Measurements from ENCODE around the gene DDX47.
"Not testable (repeated sequence)": the region's sequence is repeated elsewhere in the genome, so short reads cannot be mapped to it uniquely, and the experiment has no call there.

Gene DDX47

DNA sequence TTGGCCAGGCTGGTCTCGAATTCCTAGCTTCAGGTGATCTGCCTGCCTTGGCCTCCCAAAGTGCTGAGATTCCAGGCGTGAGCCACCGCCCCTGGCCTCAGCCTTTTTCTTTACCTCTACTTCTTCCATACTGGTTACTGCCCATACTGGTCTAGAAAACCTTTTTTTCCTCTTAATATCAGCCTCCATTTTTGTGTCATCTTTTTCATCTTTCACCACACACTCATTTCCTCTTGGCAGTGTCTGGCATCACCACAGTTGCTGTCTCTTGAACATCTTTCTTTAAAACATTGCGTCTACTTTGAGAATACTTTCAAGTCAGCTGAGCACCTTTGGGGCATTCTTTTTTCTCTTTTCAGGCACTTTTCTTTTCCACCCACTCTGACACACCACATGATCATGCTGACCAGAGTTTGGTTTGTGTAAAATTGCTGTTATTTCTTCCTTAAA lies 32.7 kb downstream of the DDX47 start:
- no peak for DNase-seq (ENCODE audit: low spot score)
- in situ Hi-C loops (cut with MboI; ENCODE audit: low sequenced_read_pairs, unreplicated experiment): no loop called here
- TF ChIP-seq, protein P1, sequence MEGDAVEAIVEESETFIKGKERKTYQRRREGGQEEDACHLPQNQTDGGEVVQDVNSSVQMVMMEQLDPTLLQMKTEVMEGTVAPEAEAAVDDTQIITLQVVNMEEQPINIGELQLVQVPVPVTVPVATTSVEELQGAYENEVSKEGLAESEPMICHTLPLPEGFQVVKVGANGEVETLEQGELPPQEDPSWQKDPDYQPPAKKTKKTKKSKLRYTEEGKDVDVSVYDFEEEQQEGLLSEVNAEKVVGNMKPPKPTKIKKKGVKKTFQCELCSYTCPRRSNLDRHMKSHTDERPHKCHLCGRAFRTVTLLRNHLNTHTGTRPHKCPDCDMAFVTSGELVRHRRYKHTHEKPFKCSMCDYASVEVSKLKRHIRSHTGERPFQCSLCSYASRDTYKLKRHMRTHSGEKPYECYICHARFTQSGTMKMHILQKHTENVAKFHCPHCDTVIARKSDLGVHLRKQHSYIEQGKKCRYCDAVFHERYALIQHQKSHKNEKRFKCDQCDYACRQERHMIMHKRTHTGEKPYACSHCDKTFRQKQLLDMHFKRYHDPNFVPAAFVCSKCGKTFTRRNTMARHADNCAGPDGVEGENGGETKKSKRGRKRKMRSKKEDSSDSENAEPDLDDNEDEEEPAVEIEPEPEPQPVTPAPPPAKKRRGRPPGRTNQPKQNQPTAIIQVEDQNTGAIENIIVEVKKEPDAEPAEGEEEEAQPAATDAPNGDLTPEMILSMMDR (IDR thresholded peaks at IDR 0.05; ENCODE audit: borderline replicate concordance, control extremely low read depth, extremely low read depth, insufficient read depth, missing control alignments): no peak

DNA sequence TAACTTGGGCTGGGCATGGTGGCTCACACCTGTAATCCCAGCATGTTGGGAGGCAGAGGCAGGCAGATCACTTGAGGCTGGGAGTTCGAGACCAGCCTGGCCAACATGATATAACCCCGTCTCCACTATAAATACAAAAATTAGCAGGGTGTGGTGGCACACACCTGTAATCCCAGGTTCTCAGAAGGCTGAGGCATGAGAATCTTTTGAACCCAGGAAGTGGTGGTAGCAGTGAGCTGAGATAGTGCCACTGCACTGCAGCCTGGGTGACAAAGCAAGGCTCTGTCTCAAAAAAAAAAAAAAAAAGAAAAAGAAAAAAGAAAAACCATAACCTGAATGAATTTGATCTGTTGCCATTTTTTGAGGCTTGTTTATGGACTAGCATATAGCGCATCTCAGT lies 33.6 kb downstream of the DDX47 start:
- in situ Hi-C loops (cut with MboI; ENCODE audit: low sequenced_read_pairs, unreplicated experiment); DNase-seq (ENCODE audit: low spot score): not testable (repeated sequence)

DNA sequence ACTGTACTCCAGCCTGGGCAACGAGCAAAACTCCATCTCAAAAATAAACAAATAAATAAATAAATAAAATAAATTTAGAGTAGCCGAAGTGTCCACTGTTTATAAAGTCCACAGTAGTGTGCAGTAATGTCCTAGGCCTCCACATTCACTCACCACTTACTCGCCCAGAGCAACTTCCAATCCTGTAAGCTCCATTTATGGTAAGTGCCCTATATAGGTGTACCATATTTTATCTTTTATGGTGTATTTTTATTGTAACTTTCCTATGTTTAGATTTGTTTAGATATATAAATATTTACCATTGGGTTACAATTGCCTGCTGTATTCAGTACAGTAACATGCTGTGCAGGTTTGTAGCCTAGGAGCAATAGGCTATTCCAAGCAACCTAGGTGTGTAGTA lies 40.3 kb downstream of the DDX47 start:
- in situ Hi-C loops (cut with MboI; ENCODE audit: low sequenced_read_pairs, unreplicated experiment): no loop called here
- TF ChIP-seq, protein P1 (IDR thresholded peaks at IDR 0.05; ENCODE audit: borderline replicate concordance, control extremely low read depth, extremely low read depth, insufficient read depth, missing control alignments): no peak
- DNase-seq (ENCODE audit: low spot score): no peak

DNA sequence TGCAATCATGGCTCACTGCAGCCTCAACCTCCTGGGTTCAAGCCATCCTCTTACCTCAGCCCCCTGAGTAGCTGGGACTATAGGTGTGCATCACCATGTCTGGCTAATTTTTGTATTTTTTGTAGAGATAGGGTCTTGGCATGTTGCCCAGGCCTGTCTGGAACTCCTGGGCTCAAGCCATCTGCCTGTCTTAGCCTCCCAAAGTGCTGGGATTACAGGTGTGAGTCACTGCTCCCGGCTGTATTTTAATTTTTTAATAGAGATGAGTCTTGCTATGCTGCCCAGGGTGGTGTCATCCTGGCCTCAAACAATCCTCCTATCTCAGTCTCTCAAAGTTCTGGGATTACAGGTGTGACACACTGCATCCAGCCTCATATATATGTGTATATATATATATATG lies 46.5 kb downstream of the DDX47 start:
- DNase-seq (ENCODE audit: low spot score): no peak
- in situ Hi-C loops (cut with MboI; ENCODE audit: low sequenced_read_pairs, unreplicated experiment): no loop called here
- TF ChIP-seq, protein P1 (IDR thresholded peaks at IDR 0.05; ENCODE audit: borderline replicate concordance, control extremely low read depth, extremely low read depth, insufficient read depth, missing control alignments): no peak

DNA sequence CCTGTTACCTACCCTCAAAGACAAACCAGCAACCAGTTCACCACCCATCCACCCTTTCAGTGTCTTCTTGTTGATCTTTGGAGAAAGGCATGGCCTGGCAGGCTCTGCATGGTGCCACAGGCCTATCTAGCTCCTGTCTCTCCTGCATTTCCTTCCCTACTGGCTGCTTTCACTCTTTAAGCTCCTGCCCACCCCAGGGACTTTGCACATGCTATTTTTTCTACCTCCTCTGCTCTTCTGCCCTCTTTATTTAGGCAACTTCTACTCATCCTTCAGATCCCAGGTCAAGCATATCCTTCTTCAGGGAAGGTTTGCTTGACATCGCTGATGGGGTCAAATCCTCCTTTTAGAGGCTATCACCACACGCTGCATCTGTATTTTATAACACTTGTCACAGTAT lies 51.1 kb downstream of the DDX47 start:
- TF ChIP-seq, protein P1 (IDR thresholded peaks at IDR 0.05; ENCODE audit: borderline replicate concordance, control extremely low read depth, extremely low read depth, insufficient read depth, missing control alignments): no peak
- in situ Hi-C loops (cut with MboI; ENCODE audit: low sequenced_read_pairs, unreplicated experiment): no loop called here

DNA sequence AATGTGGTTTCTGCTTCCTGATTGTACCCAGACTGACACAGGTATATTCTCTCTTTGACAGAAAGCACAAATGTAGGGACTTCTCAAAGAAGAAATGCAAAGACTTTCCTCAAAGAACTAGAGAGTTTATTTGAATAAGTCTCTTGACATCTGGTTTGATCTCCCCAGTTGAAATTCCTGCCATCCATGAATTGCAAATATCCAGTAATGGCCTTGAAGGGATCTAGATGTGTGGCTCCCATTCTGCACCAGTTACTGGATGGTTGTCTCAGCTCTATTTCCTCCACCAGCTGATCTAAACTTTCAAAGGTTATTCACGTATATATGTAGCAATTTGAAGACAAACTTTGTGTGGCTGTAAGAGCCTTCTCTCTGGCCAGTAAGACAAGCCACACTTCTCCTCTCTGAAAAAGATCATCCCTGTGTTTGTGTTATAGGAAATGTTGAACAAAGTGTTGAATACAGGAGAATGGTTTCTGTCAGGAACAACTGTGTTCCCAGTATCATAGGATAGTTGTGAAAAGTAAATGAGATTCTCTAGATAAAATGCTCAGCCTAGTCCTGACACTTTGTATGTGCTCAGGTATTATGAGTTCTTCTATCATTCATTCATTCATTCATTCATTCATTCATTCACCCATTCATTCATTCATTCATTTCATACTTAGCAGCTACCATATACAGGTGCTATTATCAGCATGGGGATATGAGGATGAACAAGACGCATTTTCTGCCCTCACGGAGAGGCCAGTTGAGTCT lies 55.5 kb downstream of the DDX47 start:
- TF ChIP-seq, protein P1 (IDR thresholded peaks at IDR 0.05; ENCODE audit: borderline replicate concordance, control extremely low read depth, extremely low read depth, insufficient read depth, missing control alignments): no peak
- in situ Hi-C loops (cut with MboI; ENCODE audit: low sequenced_read_pairs, unreplicated experiment): no loop called here
- no peak for DNase-seq (ENCODE audit: low spot score)

More for the DNA sequence above, 51.1 kb downstream of the DDX47 start:
- no peak for DNase-seq (ENCODE audit: low spot score)

DNA sequence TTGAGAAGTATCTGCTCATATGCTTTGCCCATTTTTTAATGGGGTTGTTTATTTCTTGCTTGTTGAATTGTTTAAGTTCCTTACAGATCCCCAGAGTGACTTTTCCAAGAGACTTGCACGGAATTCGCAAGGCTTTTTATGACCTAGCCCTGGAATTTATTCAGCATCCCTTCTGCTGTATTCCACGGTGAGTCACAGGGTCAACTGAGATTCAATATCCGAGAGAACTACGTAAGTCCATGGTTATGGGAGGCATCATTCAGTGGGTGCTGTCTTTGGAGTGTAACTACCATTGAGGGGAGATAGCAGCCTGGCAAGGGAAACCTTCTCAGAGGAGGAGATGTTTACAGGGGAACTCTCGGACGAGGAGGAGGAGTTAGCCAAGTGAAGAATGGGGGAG lies 57.3 kb downstream of the DDX47 start:
- DNase-seq (ENCODE audit: low spot score): no peak
- in situ Hi-C loops (cut with MboI; ENCODE audit: low sequenced_read_pairs, unreplicated experiment): no loop called here
- TF ChIP-seq, protein P1 (IDR thresholded peaks at IDR 0.05; ENCODE audit: borderline replicate concordance, control extremely low read depth, extremely low read depth, insufficient read depth, missing control alignments): no peak

All from GM13976 (cell line).